HCT116 (cell line): ENCODE results near the gene SMTN.

ENCODE experiments used
- CEBPB ChIP-seq: IDR thresholded peaks from 2 replicates; pipeline ENCODE4 v1.6.1; 2012; ENCODE audit warnings: low read depth
- CTCF ChIP-seq, 3 experiments: fragments of 200-600 bp in 1 of 3; sonication (generic) in 1 of 3; IDR thresholded peaks in 2 of 3; conservative IDR thresholded peaks in 1 of 3; 2 replicates each; pipeline ENCODE4 v1.5.1; 2012 to 2017; ENCODE audit warnings: low read depth in 2 of 3, low read length in 2 of 3, antibody characterized with exemption in 1 of 3, borderline replicate concordance in 1 of 3, control low read depth in 1 of 3, mild to moderate bottlenecking in 1 of 3, mixed read lengths in 1 of 3, mixed run types in 1 of 3, moderate library complexity in 1 of 3; ENCODE audit not compliant: insufficient read depth in 1 of 3
- ELF1 ChIP-seq: IDR thresholded peaks from 2 replicates; pipeline ENCODE4 v1.6.1; 2012; ENCODE audit warnings: low read depth, borderline replicate concordance
- EZH2 ChIP-seq: fragments of 200-600 bp; sonication (generic); IDR thresholded peaks from 2 replicates; pipeline ENCODE4 v1.6.1; 2017; ENCODE audit warnings: antibody characterized with exemption, mixed run types
- JUND ChIP-seq: IDR thresholded peaks from 2 replicates; pipeline ENCODE4 v1.6.1; 2012
- RAD21 ChIP-seq: IDR thresholded peaks from 2 replicates; pipeline ENCODE4 v1.6.1; 2012; ENCODE audit warnings: low read depth, mild to moderate bottlenecking
- REST ChIP-seq: IDR thresholded peaks from 2 replicates; pipeline ENCODE4 v1.6.1; 2012; ENCODE audit warnings: low read depth
- SP1 ChIP-seq: IDR thresholded peaks from 2 replicates; pipeline ENCODE4 v1.6.1; 2012; ENCODE audit warnings: low read depth
- SRF ChIP-seq: IDR thresholded peaks from 2 replicates; pipeline ENCODE4 v1.6.1; 2012; ENCODE audit warnings: low read depth
- YY1 ChIP-seq: IDR thresholded peaks from 2 replicates; pipeline ENCODE4 v1.6.1; 2011; ENCODE audit warnings: low read length, low read depth, moderate library complexity, mild to moderate bottlenecking; ENCODE audit not compliant: insufficient replicate concordance; ENCODE audit errors: extremely low read depth

GRCh38 chr22:31124811-31125465, 43.8 kb downstream of the SMTN start:
- TF ChIP-seq CTCF (IDR thresholded peaks at IDR 0.05 in 2 of 3, conservative IDR thresholded peaks at IDR 0.05 in 1 of 3; ENCODE audit: borderline replicate concordance in 1 of 3, insufficient read depth in 1 of 3, low read depth in 2 of 3, low read length in 2 of 3) (no peak), CEBPB (no peak), SRF (no peak), YY1 (no peak), SP1 (no peak), REST (no peak), RAD21 (no peak), ELF1 (no peak), EZH2 (no peak), JUND (no peak)
